Myocyte (in vitro differentiated cells): Measurements from ENCODE around the gene PRDM2. TPM values are rescaled to one million over a fixed set of nuclear protein-coding genes. Genes with fewer than 3 reads are reported as not detected.
A peak's percentile ranks its signal among the peaks of the same experiment; 100 is the strongest.

ENCODE experiments used
- DNase-seq: peaks from one replicate; pipeline ENCODE4 v3.0.0-alpha.2; 2012; ENCODE audit warnings: low read depth
- total RNA-seq: library from RNA; depleted of rRNA; stranded (reverse); fragments of >200 nt; gene quantifications from 2 replicates; pipeline ENCODE4 v1.2.3, GENCODE V29; 2014

PRDM2 gene
- total RNA-seq, 1 donor from 2014 or later, result 18.6 TPM

DNA sequence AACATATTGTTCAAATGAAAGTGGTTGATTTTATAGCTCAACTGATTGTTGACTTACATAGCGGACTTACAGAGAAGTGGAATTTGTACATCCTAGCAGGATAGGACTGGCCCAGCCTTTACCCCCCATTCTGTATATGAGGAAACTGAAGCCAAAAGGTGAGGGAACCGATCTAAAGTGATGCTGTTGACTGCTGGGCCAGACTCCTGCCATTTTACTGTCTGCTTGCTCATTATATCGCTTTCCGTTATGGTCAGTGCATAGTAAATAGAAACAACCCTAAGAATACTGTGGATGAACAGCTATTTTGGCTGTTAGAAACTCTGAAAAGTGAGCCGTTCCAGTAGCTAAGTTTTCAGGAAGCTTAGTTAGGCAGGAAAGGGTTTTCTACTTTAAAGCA is 31.9 kb downstream of the PRDM2 start:
- no peak for DNase-seq

DNA sequence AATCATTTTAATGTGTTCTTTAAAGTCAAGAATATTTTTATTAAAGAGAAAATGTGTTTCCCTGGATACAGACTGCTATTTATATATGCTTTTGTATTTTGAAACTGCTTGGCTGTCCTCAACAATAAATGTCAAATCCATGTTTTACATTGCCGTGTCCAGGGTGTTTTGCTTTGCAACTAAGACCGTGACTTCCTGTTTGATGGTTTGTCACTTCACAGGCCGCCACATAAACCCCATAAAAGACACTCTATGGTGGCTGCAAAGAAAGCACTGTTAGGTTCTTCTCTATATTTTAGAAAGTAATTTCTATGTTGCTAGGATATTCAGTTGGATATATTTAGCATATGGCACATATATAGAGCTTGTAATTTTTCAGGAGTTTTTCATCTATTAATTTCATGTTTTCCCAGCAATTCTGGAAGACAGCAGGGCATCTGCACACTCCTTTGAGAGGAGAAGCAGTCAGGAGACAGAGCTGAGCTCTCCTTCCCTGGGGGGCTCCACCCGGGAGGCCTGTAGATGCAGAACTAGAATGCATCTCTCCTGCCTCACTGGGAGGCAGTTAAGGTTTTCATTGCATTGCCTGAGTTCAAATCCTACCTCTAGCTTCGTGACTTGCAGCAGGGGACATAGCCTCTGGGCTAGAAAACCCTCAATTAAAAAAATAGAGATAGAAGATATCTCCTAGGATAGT is 33.1 kb downstream of the PRDM2 start:
- no peak for DNase-seq

GRCh38 chr1:13733711-13734110 is 33.7 kb downstream of the PRDM2 start:
- DNase-seq, result no peak

- DNase-seq, result no peak
Measured at GRCh38 chr1:13735168-13735930, 35.4 kb downstream of the PRDM2 start.

DNA sequence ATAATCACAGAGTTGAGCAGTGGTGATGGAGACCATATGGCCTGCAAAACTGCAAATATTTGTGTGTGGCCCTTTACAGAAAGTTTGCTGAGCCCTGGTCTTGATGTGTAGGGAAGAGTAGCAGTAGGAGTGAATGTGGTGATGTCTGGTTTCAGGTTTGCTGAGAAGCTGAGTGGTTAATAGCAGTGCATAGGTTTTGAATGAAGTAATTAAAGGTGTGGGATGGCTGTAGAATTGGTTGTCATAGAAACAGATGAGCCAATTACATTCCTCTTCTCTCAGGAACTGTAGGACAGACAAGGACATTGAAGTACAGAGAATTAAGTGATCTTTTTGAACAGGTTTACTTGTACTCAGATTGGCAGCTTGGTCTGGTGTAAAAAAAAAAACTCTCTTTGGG is 37.4 kb downstream of the PRDM2 start:
- no peak for DNase-seq

DNA sequence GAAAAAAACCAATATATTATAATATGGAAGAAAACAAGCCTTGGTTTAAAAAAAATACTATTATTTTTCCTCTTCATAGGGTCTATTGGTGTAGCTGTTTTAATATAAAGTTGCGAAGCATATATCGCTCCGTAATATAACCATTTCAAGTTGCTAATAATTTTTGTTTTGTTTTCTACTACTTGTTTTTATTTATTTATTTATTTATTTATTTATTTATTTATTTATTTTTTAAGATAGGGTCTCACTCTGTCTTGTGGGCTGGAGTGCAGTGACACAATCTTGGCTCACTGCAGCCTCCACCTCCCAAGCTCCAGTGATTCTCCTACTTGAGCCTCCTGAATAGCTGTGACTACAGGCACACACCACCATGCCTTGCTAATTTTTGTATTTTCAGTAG is 46.4 kb downstream of the PRDM2 start:
- no peak for DNase-seq

GRCh38 chr1:13748610-13749505 is 48.9 kb downstream of the PRDM2 start:
- DNase-seq, result peak; percentile 98

DNA sequence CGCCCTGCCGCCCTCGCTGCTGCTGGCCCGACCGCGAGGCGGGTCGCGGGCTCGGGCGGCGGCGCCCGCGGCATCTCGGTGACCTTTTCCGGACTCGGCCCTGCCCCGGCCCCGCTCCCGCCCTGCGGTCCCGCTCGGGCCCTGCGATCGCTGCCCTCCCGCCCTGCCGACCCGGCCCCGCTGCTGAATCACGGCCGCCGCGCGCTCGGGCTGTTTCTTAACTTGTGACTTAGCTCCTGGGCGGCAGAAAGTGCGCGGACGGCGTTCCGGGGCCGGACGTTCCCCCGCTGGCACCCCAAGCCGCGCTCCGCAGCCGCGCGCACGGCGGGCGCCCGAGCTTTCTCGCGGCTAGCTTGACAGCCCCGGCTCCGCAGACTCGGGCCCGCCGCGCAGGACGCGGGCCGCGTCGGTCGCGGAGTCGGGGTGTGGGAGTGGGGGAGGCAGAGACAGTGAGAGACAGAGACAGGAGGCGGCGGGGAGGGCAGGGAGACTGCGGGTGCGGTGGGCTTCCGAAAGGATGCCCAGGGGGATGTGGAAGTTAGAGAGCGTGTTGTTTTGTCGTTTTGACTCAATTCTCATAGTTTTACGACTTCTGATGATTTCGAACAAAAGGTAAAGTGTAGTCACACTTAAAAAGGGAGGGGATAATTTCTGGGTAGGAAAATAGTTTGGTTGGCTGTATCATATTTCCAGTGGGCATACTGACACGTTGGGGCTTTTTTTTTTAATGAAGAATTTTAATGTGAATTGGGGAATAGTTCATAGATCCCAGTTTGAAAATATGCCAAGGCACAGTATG is 49.8 kb downstream of the PRDM2 start:
- DNase-seq, result peak; percentile 59

DNA sequence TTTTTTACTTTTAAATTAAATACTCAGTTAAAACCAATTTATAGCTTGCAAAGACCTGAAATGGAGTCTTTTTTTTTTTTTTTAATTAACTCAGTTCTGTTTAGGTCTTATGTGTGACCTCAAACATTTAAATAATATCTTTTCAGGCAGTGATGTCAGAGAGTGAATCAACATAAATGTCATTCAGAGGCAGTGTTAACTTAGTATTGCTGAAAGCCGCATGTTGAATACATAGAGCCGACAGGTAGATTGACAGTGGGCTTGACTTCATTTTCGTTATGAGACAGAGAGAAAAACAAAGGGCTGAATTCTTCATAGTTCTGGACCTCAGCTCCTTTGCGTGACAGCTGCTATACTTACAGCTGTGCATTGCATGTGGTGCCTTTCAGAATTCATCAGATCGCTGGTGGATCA is 51.5 kb downstream of the PRDM2 start:
- DNase-seq, result no peak

GRCh38 chr1:13751985-13752384 is 52.0 kb downstream of the PRDM2 start:
- no peak for DNase-seq

GRCh38 chr1:13752852-13753251 is 52.9 kb downstream of the PRDM2 start:
- no peak for DNase-seq

GRCh38 chr1:13753636-13754402 is 53.8 kb downstream of the PRDM2 start:
- DNase-seq, result no peak

DNA sequence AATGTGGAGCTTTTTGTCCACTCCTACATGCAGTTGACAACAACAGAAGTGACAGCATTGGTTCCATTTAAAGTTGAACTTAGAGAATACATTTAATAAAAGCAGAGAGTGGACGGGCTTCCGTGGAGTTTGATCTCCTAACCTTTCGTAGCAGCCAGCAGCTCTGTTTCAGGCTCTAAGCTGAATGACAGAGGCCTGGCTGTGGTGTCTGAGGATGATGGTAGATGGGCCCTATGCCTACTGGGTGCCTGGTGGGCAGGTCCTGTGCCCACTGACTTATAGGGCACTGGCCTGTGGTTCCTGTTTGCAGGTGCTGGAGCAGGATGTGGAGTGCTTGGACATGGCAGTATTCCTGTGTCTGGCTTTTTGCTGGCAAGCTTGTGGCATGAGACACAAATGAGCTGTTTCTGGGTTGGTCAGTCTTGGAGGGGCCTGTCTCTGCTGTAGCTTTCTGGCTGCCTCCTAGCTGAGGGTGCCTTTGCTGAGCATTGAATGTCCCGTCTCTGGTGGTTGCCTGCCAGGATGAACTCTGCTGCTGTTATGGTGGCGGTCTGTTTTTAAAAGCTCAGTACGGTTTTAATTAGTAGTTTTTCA is 54.6 kb downstream of the PRDM2 start:
- DNase-seq, result peak; percentile 49

DNA sequence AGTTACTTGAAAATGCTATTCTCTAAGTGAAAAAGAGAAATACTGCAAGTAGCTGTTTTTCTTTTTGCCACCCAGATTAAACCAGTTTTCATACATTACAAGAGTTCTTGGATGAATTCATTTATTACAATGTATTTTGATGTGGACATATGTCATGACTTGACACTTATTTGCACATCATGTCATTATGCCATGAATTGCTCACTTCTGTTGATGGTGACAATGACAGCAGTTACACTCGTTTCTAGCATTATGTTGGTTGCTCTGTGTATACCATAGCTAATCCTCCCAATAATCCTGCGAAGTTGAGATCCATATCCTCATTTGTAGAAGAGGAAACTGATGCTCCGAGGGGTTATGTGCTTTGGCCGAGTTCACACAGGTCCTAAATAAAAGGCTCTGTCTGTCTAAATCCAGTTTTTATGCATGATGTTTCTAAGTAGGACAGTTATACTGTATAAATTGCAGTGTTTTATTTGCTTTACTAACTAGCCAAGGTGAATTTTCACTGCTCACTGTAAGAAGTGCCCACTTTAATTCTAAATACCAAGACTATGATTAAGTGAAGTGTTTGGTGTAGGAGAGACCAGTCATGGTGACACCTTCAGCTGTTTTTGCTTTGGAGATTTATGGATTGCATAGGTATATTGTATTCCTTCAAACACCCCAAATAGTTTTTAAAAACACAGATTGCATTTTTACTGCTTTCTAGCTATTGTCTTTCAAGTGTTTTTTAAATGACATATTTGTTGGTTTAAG is 56.7 kb downstream of the PRDM2 start:
- DNase-seq, result no peak

DNA sequence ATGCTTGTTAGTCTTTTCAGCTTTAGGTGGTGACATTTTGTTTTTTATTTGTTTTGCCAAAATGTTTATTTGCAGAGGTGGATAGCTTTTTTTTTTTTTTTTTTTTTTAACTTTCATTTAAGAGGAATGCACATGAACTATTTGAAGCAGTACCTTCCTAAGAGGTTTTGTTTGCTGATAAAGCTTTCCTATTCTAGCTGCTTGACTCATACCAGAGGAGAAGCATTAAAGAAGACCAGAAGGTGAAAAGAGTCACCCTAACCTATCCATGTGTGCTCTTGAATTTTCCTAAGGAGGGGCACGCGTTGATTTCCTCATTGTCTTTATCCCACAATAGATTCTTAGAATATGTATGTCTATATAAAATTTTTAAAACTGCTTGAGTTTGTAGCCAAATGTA is 57.7 kb downstream of the PRDM2 start:
- DNase-seq, result no peak

DNA sequence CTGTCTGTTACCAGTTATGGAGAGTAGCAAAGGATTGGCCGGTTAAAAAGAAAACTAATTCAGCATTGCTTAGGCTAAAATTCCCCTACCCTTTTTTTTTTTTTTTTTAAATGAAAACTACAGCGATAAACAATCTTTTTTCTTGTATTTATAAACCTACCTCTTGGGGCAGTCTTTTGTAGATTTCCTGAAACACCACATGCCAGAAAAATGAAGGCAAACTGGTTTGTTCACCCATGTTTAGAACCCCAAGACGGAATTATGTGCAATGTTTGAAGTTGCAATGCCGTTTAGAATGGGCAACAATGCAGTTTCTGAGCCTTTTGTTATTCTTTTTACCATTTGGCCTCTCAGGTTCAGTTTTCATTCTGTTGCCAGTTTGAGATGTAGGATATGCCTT is 59.1 kb downstream of the PRDM2 start:
- no peak for DNase-seq

- DNase-seq, result no peak
Measured at GRCh38 chr1:13760340-13760739, 60.4 kb downstream of the PRDM2 start.

DNA sequence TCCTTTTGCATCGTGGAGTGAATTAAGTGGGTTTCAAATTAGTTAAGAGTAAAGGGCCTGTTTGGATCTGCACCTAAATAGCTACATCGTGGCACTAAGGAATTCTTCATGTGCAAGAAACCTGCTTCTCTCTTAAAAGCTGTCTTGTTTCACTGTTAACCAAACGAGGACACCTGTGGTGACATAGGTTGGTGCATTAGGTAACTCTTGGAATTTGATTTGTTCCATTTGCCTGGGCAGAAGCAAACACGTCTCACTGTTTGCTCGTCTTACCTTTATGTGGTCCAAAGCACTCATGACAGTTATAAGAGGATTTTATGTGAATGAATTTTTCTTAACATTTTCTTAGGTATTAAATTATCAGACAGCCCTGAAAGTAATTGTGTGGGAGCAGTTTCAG is 60.9 kb downstream of the PRDM2 start:
- DNase-seq, result no peak

GRCh38 chr1:13761883-13762282 is 61.9 kb downstream of the PRDM2 start:
- DNase-seq, result no peak
